GM12865 (cell line): Measurements from ENCODE around the gene TREM2.

Experiments
- DNase-seq: peaks from one replicate; pipeline ENCODE4 v3.0.0; 2010; ENCODE audit warnings: low read depth
- H3K4me3 ChIP-seq: 2 replicates; pipeline ENCODE4 v1.5.1; 2011; ENCODE audit warnings: mild to moderate bottlenecking, low read depth, low read length, control low read depth
- TF ChIP-seq, protein P1 (sequence below): IDR thresholded peaks from 2 replicates; pipeline ENCODE4 v1.5.1; 2011; ENCODE audit warnings: low read length, control low read depth, low read depth, inconsistent platforms; ENCODE audit not compliant: insufficient read depth; ENCODE audit errors: missing control alignments

The TREM2 gene

DNA sequence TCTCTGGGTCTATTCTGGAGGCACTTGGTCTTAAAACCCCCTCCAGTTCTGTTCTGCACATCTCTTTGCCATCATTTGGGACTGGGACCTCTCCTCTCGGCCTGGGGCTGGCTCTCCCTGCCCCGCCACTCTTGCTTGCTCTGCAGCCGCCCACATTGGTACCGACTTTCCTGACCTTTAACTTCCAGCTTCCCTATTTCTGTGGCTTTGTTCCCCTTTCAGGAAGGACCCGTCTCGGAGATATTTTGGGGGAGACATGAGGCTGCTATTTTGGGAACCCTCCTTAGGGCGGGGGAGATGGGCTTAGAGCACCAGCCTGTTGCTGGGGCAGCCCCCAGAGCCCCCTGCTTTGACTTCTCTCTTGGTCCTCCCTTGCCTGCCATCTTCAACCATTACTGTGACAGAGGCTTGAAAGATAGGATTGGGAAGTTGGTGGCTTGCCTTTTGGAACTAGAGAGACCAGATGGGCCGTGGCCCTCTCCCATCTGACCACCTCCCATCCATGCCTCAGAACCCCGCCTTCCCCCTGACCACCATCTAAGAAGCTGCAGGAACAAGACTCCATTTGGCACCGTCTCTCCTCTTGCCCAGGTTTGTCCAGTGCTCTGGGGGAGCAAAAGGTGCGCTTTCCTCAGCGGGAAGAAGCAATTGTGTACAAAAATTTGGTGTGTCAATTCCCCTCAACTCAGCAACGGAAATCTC, 914 bp downstream of the TREM2 start:
- TF ChIP-seq, protein P1, sequence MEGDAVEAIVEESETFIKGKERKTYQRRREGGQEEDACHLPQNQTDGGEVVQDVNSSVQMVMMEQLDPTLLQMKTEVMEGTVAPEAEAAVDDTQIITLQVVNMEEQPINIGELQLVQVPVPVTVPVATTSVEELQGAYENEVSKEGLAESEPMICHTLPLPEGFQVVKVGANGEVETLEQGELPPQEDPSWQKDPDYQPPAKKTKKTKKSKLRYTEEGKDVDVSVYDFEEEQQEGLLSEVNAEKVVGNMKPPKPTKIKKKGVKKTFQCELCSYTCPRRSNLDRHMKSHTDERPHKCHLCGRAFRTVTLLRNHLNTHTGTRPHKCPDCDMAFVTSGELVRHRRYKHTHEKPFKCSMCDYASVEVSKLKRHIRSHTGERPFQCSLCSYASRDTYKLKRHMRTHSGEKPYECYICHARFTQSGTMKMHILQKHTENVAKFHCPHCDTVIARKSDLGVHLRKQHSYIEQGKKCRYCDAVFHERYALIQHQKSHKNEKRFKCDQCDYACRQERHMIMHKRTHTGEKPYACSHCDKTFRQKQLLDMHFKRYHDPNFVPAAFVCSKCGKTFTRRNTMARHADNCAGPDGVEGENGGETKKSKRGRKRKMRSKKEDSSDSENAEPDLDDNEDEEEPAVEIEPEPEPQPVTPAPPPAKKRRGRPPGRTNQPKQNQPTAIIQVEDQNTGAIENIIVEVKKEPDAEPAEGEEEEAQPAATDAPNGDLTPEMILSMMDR, result no peak
- DNase-seq, result no peak
- no peak overlapping the region for H3K4me3 ChIP-seq

DNA sequence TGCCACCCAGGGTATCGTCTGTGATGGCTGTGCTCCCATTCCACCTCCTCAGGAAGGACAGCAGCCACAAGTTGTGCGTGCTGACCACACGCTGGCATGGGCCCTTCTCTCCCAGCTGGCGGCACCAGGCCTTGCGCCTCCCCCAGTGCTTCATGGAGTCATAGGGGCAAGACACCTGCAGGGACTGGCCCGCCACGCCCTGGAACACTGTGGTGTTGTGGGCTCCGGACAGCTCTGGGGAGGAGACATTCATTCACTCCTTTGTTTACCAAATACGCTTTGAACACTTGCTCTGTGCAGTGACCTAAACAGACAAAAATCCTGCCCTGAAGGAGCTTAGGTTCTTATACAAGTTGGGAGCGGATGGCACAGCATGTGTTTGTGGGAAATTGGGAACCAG, 1.5 kb downstream of the TREM2 start:
- TF ChIP-seq, protein P1, result no peak

DNA sequence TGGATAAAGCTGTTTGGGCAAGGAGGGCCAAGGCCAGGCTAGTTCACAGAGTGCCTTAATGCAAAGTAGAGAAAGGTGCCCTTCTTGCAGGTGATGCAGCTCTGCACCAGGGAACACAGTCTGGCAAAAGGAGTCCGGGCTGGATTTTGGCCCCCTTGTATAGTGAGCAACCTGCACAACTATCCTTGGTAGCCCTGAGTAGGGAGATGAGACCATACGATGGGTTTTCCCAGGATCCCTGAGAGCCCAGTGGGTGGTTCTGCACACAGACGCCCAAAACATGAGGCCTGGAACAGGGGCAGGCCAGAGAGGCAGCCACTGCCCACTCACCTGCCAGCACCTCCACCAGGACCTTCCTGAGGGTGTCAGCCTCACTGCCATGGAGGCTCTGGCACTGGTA, 2.0 kb downstream of the TREM2 start:
- H3K4me3 ChIP-seq, result no peak overlapping the region
- no peak for DNase-seq
- TF ChIP-seq, protein P1, result no peak

More for the DNA sequence above, 1.5 kb downstream of the TREM2 start:
- DNase-seq, result no peak
- H3K4me3 ChIP-seq, result no peak overlapping the region

DNA sequence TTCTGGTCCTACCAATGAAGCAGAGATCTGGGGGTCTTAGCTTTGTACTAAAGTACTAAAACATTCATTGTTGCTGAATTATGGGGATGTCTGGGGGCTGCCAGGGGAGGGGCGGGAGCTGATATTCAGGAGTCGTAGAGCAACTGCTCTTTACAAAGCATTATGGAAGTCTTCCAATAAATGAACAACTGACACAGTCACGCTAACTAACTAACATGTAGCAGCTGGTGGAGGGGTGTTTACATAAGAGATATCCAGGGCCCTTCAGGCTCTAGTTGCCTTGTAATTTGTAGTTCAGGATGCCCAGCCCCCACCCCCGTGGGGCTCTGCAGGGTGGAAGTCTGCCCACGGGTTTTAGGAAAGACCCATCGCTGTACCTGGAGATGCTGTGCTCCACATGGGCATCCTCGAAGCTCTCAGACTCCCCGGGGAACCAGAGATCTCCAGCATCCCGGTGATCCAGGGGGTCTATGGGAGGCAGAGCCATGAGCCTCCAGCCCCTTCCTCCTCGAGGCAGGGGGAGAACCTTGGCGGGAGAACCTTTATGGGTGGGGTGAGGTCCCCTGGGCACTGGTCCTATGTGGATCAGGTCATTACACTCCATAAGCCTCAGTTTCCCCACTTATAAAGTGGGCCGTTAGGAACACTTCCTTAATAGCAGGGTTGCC, 3.4 kb downstream of the TREM2 start:
- no peak overlapping the region for H3K4me3 ChIP-seq
- TF ChIP-seq, protein P1, result no peak
- DNase-seq, result no peak

DNA sequence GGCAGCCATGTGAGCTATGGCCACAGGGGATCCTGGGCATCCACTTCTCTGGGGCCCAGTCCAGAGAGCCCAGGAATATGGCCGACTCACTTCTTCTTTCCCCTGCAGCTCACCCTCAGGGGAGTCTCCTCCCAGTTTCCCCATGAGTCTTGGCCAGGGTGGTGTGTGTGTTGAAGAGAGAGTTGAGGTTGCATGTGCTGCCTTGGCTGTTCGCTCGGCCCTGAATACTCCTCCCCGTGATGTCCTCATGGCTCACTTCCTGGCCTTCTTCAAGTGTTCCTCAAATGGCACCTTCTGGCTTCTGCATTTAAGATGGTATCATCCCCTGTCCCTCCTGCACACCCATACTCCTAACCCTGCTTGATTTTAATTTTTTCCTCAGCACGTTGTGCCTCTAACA, 5.6 kb downstream of the TREM2 start:
- H3K4me3 ChIP-seq, result no peak overlapping the region
- TF ChIP-seq, protein P1, result no peak
- no peak for DNase-seq

DNA sequence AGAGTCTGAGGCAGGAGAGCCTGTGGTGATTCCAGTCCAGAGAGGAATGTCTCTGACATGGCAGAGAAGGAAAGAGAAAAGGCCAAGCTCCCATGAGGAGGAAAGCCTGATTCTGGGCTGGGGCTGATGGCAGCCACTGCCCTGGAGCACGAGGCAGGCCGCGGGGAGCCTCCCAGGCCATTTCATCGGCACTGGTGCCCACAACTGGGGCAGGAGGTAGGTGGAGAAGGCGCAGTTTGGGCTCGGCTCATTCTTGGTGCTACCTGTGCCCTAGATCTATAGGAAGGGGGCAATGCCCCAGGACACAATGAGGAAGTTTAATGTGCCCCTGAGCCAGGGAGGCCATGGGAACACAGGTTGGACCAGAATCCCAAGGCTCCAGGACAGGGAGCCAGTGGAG, 6.1 kb downstream of the TREM2 start:
- no peak for DNase-seq
- TF ChIP-seq, protein P1, result no peak
- no peak overlapping the region for H3K4me3 ChIP-seq

DNA sequence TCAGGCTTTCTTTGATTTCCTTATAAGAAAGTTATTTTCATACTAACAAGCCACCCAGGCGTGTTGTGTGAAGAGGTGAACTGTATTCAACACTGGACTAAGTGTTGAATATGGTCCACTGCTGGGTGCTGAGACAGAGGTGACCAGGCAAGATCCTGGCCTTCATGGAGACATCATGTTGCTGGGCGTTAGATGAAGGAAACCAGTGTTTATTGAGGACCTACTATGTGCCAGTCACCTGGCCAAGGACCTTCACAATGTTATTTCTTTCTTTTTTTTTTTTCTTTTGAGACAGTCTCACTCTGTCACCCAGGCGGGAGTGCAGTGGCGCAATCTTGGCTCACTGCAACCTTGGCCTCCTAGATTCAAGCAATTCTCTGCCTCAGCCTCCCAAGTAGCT, 6.9 kb downstream of the TREM2 start:
- TF ChIP-seq, protein P1, result no peak
- no peak for DNase-seq
- H3K4me3 ChIP-seq, result no peak overlapping the region
